Vagina (tissue), 2 donors: ENCODE results near the gene SUSD6.

Source experiments
- CTCF ChIP-seq, 3 experiments: fragments of 450-650 bp in 2 of 3; fragments of 200-600 bp in 1 of 3; sonication (generic) in 1 of 3; IDR thresholded peaks; one replicate each; pipeline ENCODE4 v1.5.1; 2017 to 2019; ENCODE audit warnings: antibody characterized with exemption in 3 of 3, mild to moderate bottlenecking in 2 of 3, moderate library complexity in 2 of 3
- POLR2A ChIP-seq, 2 donors: fragments of 450-650 bp; IDR thresholded peaks; one replicate each; pipeline ENCODE4 v1.6.1; 2017; ENCODE audit warnings: antibody characterized with exemption in 2 of 2, mild to moderate bottlenecking in 2 of 2, moderate library complexity in 2 of 2
- POLR2AphosphoS5 ChIP-seq, 2 donors: sonication (generic); formaldehyde crosslinking; IDR thresholded peaks; one replicate each; pipeline ENCODE4 v1.9.0; 2017; ENCODE audit warnings: antibody characterized with exemption in 2 of 2, mild to moderate bottlenecking in 2 of 2, low read depth in 1 of 2; ENCODE audit not compliant: insufficient read depth in 1 of 2

GRCh38 chr14:69674546-69675244 is 63.3 kb downstream of the SUSD6 start:
- TF ChIP-seq CTCF (IDR thresholded peaks at IDR 0.05), result no peak
- TF ChIP-seq POLR2A (IDR thresholded peaks at IDR 0.05), result no peak
- TF ChIP-seq POLR2AphosphoS5 (IDR thresholded peaks at IDR 0.05; ENCODE audit: insufficient read depth in 1 of 2, low read depth in 1 of 2), result no peak
